GM12878 (cell line): Measurements from ENCODE around the gene TTYH1. TPM values are rescaled to one million over a fixed set of nuclear protein-coding genes. Genes with fewer than 3 reads are reported as not detected.
A peak's percentile ranks its signal among the peaks of the same experiment; 100 is the strongest.

ENCODE experiments used
- ATAC-seq: fragments of 200-7000 bp; cut with Tn5 transposase; 3 replicates; pipeline ENCODE4 v1.9.1; 2020; ENCODE audit warnings: mild to moderate bottlenecking, moderate library complexity
- BruUV-seq: library from RNA; stranded (reverse); fragments of 400-500 nt; replicated peaks from 2 replicates; lab custom pipeline; 2021; lab: Mats Ljungman, UMichigan
- CTCF ChIA-PET: fragments of 300-600 bp; sonication (Branson Sonifier 250); formaldehyde crosslinking; extraction: SDS; loops from one replicate; lab custom pipeline; 2021; ENCODE audit warnings: inconsistent platforms; lab: Yijun Ruan, JAX
- POLR2A ChIA-PET: fragments of 350-600 bp; formaldehyde crosslinking; extraction: SDS; loops from one replicate; lab custom pipeline; 2021; ENCODE audit warnings: inconsistent platforms; lab: Charles Lee
- RAD21 ChIA-PET: fragments of 300-600 bp; sonication (Branson Sonifier 250); formaldehyde crosslinking; loops from one replicate; lab custom pipeline; 2023; ENCODE audit warnings: antibody characterized with exemption; ENCODE audit not compliant: unreplicated experiment; lab: Charles Lee
- SMC1A ChIA-PET: fragments of 300-600 bp; sonication (Branson Sonifier 250); formaldehyde crosslinking; loops from one replicate; lab custom pipeline; 2023; ENCODE audit not compliant: unreplicated experiment, uncharacterized antibody; lab: Charles Lee
- DNase-seq: peaks from one replicate; pipeline ENCODE4 v3.0.0-alpha.2; 2011; ENCODE audit warnings: low read depth, low spot score
- FAIRE-seq: peaks from 3 replicates; lab custom pipeline; 2011; peaks lifted over from hg19 to GRCh38; lab: Jason Lieb, UNC
- H2AFZ ChIP-seq: 2 replicates; pipeline ENCODE4 v1.6.0; 2011; ENCODE audit warnings: low read depth, low read length, control low read depth; ENCODE audit not compliant: control insufficient read depth
- H3K27ac ChIP-seq: 2 replicates; pipeline ENCODE4 v1.5.1; 2011; ENCODE audit warnings: control low read depth; ENCODE audit not compliant: control insufficient read depth, insufficient read depth
- H3K27me3 ChIP-seq, 2 experiments: replicated peaks in 1 of 2; 2 replicates each; pipeline versions ENCODE4 v1.6.0 to v1.6.1; 2011; ENCODE audit warnings: low read length in 1 of 2; ENCODE audit not compliant: control insufficient read depth in 2 of 2, insufficient read depth in 2 of 2
- H3K36me3 ChIP-seq, 2 experiments: 2 replicates each; pipeline ENCODE4 v1.5.1; 2011; ENCODE audit warnings: low read length in 1 of 2; ENCODE audit not compliant: control insufficient read depth in 2 of 2, insufficient read depth in 2 of 2
- H3K4me1 ChIP-seq: 2 replicates; pipeline ENCODE4 v1.6.1; 2011; ENCODE audit warnings: mild to moderate bottlenecking, low read length, moderate library complexity, mixed read lengths; ENCODE audit not compliant: control insufficient read depth, insufficient read depth
- H3K4me2 ChIP-seq: 2 replicates; pipeline ENCODE4 v1.6.0; 2011; ENCODE audit warnings: control low read depth; ENCODE audit not compliant: control insufficient read depth, insufficient read depth
- H3K4me3 ChIP-seq: fragments of 200-600 bp; sonication (generic); 2 replicates; pipeline ENCODE4 v1.5.1; 2016
- H3K79me2 ChIP-seq: 2 replicates; pipeline ENCODE4 v1.6.0; 2011; ENCODE audit warnings: low read length; ENCODE audit not compliant: control insufficient read depth, insufficient read depth
- H3K9ac ChIP-seq: 2 replicates; pipeline ENCODE4 v1.8.0; 2011; ENCODE audit warnings: low read length, control low read depth, mixed read lengths; ENCODE audit not compliant: control insufficient read depth, insufficient read depth
- H3K9me3 ChIP-seq: replicated peaks from 3 replicates; pipeline ENCODE4 v1.5.1; 2011; ENCODE audit warnings: mild to moderate bottlenecking, low read length; ENCODE audit not compliant: control insufficient read depth, insufficient read depth
- H4K20me1 ChIP-seq: 2 replicates; pipeline ENCODE4 v1.6.0; 2011; ENCODE audit not compliant: control insufficient read depth, insufficient read depth
- BCL11A ChIP-seq: IDR thresholded peaks from 2 replicates; pipeline ENCODE4 v1.6.1; 2011; ENCODE audit warnings: low read depth, low read length
- BMI1 ChIP-seq: fragments of 450-650 bp; IDR thresholded peaks from 2 replicates; pipeline ENCODE4 v1.6.1; 2016; ENCODE audit warnings: mild to moderate bottlenecking, moderate library complexity, borderline replicate concordance
- CBFB ChIP-seq: IDR thresholded peaks from 2 replicates; pipeline ENCODE4 v1.6.1; 2016; ENCODE audit warnings: antibody characterized with exemption, low read depth
- CBX3 ChIP-seq: fragments of 200-600 bp; sonication (generic); IDR thresholded peaks from 2 replicates; pipeline ENCODE4 v1.6.1; 2016; ENCODE audit warnings: low read depth, borderline replicate concordance
- EGR1 ChIP-seq, 2 experiments: IDR thresholded peaks; 1 replicate in 1 of 2; 2 replicates in 1 of 2; pipeline ENCODE4 v1.6.1; 2011 to 2012; ENCODE audit warnings: low read depth in 2 of 2, low read length in 2 of 2, borderline replicate concordance in 1 of 2, mild to moderate bottlenecking in 1 of 2, moderate library complexity in 1 of 2
- HDAC2 ChIP-seq: fragments of 200-600 bp; sonication (generic); IDR thresholded peaks from 2 replicates; pipeline ENCODE4 v1.6.1; 2017
- LARP7 ChIP-seq: fragments of 450-650 bp; IDR thresholded peaks from 2 replicates; pipeline ENCODE4 v1.6.1; 2017; ENCODE audit warnings: mild to moderate bottlenecking
- MTA3 ChIP-seq: IDR thresholded peaks from 2 replicates; pipeline ENCODE4 v1.6.1; 2012; ENCODE audit warnings: low read length, inconsistent platforms, borderline replicate concordance
- SMC3 ChIP-seq: IDR thresholded peaks from 2 replicates; pipeline ENCODE4 v1.6.1; 2011; ENCODE audit warnings: low read length, improper control_type of control experiment, borderline replicate concordance
- SREBF1 ChIP-seq: IDR thresholded peaks from 2 replicates; pipeline ENCODE4 v1.6.1; 2012; ENCODE audit warnings: mild to moderate bottlenecking, low read length
- SREBF2 ChIP-seq: IDR thresholded peaks from 2 replicates; pipeline ENCODE4 v1.6.1; 2012; ENCODE audit warnings: mild to moderate bottlenecking, low read length
- ZSCAN29 ChIP-seq: fragments of 450-650 bp; IDR thresholded peaks from 2 replicates; pipeline ENCODE4 v1.6.1; 2017; ENCODE audit warnings: mild to moderate bottlenecking, moderate library complexity
- WGBS: methylation state at CpG from one replicate; pipeline ENCODE4 v1.1.6; 2016; ENCODE audit warnings: low lambda C conversion rate; ENCODE audit not compliant: insufficient replicate concordance, insufficient coverage; ENCODE audit errors: missing lambda C conversion rate; 5-methylcytosine and 5-hydroxymethylcytosine counted together
- in situ Hi-C: fragments of 300-500 bp; cut with MboI; formaldehyde crosslinking; loops from 9 replicates; pipeline ENCODE4 v1.14.3; 2018; ENCODE audit warnings: mixed read lengths
- intact Hi-C: fragments of 100-400 bp; cut with micrococcal nuclease; formaldehyde crosslinking; loops from one replicate; pipeline ENCODE4 v1.14.2; 2022; ENCODE audit not compliant: unreplicated experiment
- polyA plus RNA-seq, 11 experiments: library from polyadenylated mRNA; depleted of rRNA in 4 of 11; unstranded in 6 of 11; stranded (reverse) in 5 of 11; fragments of >200 nt; fragmentation: Nextera tagmentation in 4 of 11; fragmentation: Illumina TruSeq in 1 of 11; extraction: Ambion mirVana in 4 of 11; extraction: Trizol in 1 of 11; gene quantifications; 1 replicate in 1 of 11; 2 replicates in 10 of 11; pipeline versions ENCODE4 v1.2.1 to v1.2.3, GENCODE V29; 2011 to 2016; ENCODE audit warnings: inconsistent platforms in 2 of 11, missing spikeins in 2 of 11, low read depth in 1 of 11
- total RNA-seq, 4 experiments: library from RNA; depleted of rRNA in 3 of 4; stranded (reverse); fragments of >200 nt in 3 of 4; fragmentation: Illumina TruSeq in 1 of 4; extraction: Trizol in 1 of 4; gene quantifications; 2 replicates each; pipeline versions ENCODE4 v1.2.1 to v1.2.3, GENCODE V29; 2013 to 2021
- TF ChIP-seq, protein P1 (sequence below): fragments of 450-650 bp; IDR thresholded peaks from 2 replicates; pipeline ENCODE4 v1.6.1; 2017; ENCODE audit warnings: mild to moderate bottlenecking

TTYH1 gene
- total and polyA plus RNA-seq, 10 of the 15 experiments (the other 5 are each of a cell fraction or from before 2014, with no cell fraction given) = 0.01 to 0.36 (median 0.09) TPM; not detected in 3

DNA sequence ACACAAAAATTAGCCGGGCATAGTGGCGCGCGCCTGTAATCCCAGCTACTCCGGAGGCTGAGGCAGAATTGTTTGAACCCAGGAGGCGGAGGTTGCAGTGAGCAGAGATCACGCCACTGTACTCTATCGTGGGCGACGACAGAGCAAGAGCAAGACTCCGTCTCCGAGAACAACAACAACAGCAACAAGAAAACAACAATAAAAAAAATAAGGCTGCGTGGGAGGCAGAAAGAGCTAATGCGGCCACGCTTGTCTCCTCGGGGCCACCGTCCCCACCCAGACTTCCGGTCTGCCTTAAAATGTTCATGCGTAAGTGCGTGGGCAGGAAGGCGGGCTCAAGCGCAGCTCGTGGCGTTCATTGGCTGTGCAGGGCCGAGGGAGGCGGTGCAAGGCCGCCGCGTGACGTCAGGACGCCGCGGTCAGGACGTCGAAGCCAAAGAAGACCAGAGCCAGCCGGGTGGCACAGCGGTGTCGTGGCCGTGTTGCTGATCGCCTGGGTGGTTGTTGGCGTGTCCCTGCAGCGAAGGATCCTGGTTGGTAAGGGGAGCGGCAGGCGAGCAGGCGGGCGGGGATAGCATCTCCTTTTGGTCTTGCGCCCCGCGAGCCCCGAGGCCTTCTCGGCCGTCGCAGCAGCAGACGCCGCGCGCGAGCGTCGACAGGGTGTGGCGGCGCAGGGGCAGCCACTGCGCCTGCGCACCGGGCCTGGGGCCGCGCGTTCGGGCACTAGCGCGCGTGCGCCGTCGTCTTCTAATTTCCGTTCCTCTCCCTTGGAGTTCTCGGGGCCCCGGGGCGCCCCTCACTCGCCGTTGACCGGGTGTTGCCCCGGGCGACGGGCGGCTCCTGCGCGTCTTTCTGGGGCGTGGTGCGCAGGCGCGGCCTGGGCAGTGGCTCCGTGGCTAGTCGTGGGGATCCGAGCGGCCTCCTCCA is 33.8 kb downstream of the TTYH1 start, which contains the start of gene LENG8 (continued):
- TF ChIP-seq LARP7 (peak; percentile 94), SREBF1 (no peak), ZSCAN29 (peak; percentile 64; the same call in 1 of the 2 replicates), MTA3 (no peak), CBX3 (no peak), HDAC2 (no peak), BCL11A (no peak), CBFB (peak; percentile 93; the same call in 1 of the 2 replicates), SREBF2 (no peak)
- TF ChIP-seq, protein P1, sequence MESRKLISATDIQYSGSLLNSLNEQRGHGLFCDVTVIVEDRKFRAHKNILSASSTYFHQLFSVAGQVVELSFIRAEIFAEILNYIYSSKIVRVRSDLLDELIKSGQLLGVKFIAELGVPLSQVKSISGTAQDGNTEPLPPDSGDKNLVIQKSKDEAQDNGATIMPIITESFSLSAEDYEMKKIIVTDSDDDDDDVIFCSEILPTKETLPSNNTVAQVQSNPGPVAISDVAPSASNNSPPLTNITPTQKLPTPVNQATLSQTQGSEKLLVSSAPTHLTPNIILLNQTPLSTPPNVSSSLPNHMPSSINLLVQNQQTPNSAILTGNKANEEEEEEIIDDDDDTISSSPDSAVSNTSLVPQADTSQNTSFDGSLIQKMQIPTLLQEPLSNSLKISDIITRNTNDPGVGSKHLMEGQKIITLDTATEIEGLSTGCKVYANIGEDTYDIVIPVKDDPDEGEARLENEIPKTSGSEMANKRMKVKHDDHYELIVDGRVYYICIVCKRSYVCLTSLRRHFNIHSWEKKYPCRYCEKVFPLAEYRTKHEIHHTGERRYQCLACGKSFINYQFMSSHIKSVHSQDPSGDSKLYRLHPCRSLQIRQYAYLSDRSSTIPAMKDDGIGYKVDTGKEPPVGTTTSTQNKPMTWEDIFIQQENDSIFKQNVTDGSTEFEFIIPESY = no peak

DNA sequence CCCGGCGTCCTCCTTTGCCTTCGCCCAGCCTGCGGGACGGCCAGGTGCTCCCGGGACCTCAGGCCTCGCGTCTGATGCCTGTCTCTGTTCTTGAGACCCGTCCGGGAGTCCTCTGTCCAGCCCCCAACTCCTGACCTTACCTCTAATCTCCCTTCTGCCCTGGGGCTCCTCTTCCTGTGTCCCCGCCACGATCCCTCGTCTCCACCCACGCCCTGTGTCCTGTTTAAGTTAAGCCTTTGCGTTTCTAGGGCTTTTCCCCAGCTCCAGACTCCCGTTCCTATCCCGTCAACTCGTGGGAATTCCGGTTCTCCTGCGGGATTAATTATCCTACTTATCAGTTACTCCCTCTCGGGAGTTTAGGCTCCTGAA is 34.4 kb downstream of the TTYH1 start:
- no peaks in the 10 kb centered on the region for H3K9me3 ChIP-seq
- DNase-seq (no peak), FAIRE-seq (no peak), ATAC-seq (no peak)
- BruUV-seq = no TSS peak
- ChIA-PET CTCF (no interaction called here), RAD21 (interaction anchor here (1.5 kb wide), 1 partner anchor 61 kb away, joined by 3 read pairs; no protein-coding TSS in a partner anchor), POLR2A (interaction anchor here (1.3 kb wide), 1 partner anchor 167 kb away, joined by 4 read pairs; no protein-coding TSS in a partner anchor), SMC1A (no interaction called here)
- H3K4me3 ChIP-seq = peak overlapping the region; percentile 90
- peak overlapping the region; percentile 92 for H3K9ac ChIP-seq
- intact Hi-C loops (loop anchor here (1.0 kb wide), 1 partner anchor 14 kb away; the partner anchor contains the start of gene LENG9), in situ Hi-C loops (no loop called here)
- peaks cover 7% of the 10 kb centered on the region for H4K20me1 ChIP-seq
- H3K36me3 ChIP-seq = peaks cover 13 to 22% of the 10 kb centered on the region in 2 experiments
- H3K27me3 ChIP-seq = no peaks in the 10 kb centered on the region
- peaks cover 56% of the 10 kb centered on the region for H3K79me2 ChIP-seq
- no peaks in the 10 kb centered on the region for H3K4me1 ChIP-seq
- peak overlapping the region; percentile 93 for H3K27ac ChIP-seq
- peak in 1 of 2 experiments; percentile 49; a peak in 1 of 3 replicates for TF ChIP-seq EGR1 (IDR thresholded peaks at IDR 0.05; ENCODE audit: borderline replicate concordance in 1 of 2, low read depth in 2 of 2, low read length in 2 of 2)
- TF ChIP-seq BMI1 = 0 out of 2 replicates have a peak, but pooled peaks have one; percentile 5
- no peak for TF ChIP-seq SMC3
- no peak overlapping the region for H2AFZ ChIP-seq
- peak overlapping the region; percentile 89 for H3K4me2 ChIP-seq
- 1% methylated on average over 21 of the region's 21 CpGs for WGBS
